DND-41 (cell line): Measurements from ENCODE around the gene ZFYVE1.
"Not testable (repeated sequence)": the region's sequence is repeated elsewhere in the genome, so short reads cannot be mapped to it uniquely, and the experiment has no call there.

Experiments used
- CTCF ChIP-seq: IDR thresholded peaks from 2 replicates; pipeline ENCODE4 v1.5.1; 2012; ENCODE audit warnings: borderline replicate concordance, low read length, moderate library complexity, mild to moderate bottlenecking; ENCODE audit not compliant: poor library complexity, severe bottlenecking; ENCODE audit errors: extremely low read depth
- EZH2 ChIP-seq: IDR thresholded peaks from 3 replicates; pipeline ENCODE4 v1.6.1; 2012; ENCODE audit warnings: borderline replicate concordance, low read depth, mild to moderate bottlenecking, moderate library complexity, low read length, inconsistent platforms; ENCODE audit not compliant: severe bottlenecking

GRCh38 chr14:72962336-72962754 is 64.6 kb downstream of the ZFYVE1 start:
- TF ChIP-seq CTCF, EZH2: not testable (repeated sequence)
